Measurements from ENCODE around the gene C6orf136.

Gene C6orf136

GRCh38 chr6:30684386-30685156 lies 37.6 kb downstream of the C6orf136 start:
- H3K4me3 ChIP-seq (ENCODE audit: low read depth in 1 of 2, low read length in 1 of 2): peak overlapping the region; percentile 95 to 100
- TF ChIP-seq, protein P1, sequence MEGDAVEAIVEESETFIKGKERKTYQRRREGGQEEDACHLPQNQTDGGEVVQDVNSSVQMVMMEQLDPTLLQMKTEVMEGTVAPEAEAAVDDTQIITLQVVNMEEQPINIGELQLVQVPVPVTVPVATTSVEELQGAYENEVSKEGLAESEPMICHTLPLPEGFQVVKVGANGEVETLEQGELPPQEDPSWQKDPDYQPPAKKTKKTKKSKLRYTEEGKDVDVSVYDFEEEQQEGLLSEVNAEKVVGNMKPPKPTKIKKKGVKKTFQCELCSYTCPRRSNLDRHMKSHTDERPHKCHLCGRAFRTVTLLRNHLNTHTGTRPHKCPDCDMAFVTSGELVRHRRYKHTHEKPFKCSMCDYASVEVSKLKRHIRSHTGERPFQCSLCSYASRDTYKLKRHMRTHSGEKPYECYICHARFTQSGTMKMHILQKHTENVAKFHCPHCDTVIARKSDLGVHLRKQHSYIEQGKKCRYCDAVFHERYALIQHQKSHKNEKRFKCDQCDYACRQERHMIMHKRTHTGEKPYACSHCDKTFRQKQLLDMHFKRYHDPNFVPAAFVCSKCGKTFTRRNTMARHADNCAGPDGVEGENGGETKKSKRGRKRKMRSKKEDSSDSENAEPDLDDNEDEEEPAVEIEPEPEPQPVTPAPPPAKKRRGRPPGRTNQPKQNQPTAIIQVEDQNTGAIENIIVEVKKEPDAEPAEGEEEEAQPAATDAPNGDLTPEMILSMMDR (IDR thresholded peaks at IDR 0.05): peak; percentile 14
- peaks cover 27% of the 10 kb centered on the region for H3K36me3 ChIP-seq
- H3K27me3 ChIP-seq: no peaks in the 10 kb centered on the region
- H3K27ac ChIP-seq: peak overlapping the region; percentile 95
- peaks cover 53 to 76% of the 10 kb centered on the region in 2 experiments for H3K4me1 ChIP-seq (ENCODE audit: control insufficient read depth in 1 of 2, insufficient read depth in 1 of 2, low read depth in 1 of 2, low read length in 1 of 2)
- no peaks in the 10 kb centered on the region for H3K9me3 ChIP-seq

DNA sequence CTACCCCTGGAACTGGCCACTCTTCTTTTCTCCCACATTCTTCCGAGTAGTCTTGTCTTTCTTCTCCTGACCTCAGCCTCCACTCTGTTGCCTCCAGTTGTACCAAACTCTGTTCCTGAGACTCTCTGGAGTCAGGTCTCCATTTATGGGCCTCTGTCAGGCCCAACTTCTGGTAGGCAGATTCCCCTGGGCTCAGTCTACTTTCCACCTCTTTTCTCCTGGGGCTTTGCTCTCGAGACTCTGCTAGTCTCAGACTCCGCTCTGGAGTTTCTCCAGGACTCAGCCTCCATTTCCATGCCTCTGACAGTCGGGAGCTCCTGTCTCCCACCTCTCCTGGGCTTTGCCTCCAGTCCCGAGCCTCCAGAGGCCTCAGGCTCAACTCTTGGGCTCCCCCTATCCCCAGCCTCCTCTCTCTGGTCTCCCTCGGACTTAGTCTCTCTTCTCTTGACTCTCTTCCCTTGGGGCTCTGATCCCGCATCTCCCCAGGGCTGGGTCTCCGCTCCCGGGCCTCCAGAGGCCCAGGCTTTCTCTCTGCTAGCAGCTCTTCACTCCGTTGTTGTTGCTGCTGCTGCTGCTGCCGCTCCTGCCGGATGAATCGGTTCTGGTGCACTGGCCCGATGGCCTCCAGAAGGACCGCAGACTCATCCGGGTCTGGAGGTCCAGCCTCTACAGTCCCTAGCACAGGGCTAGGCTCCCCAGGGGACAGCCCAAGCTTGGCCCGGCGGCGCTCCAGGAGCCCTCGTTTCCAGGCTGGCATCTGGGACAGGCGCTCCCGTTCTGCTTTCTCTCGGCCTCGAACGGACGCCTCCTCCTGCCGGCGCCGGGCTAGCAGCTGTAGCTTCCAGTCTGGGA lies 38.5 kb downstream of the C6orf136 start:
- peaks cover 53 to 76% of the 10 kb centered on the region in 2 experiments for H3K4me1 ChIP-seq (ENCODE audit: control insufficient read depth in 1 of 2, insufficient read depth in 1 of 2, low read depth in 1 of 2, low read length in 1 of 2)
- peaks cover 19% of the 10 kb centered on the region for H3K36me3 ChIP-seq
- peak overlapping the region; percentile 95 for H3K27ac ChIP-seq
- H3K4me3 ChIP-seq (ENCODE audit: low read depth in 1 of 2, low read length in 1 of 2): peak overlapping the region; percentile 95 to 100
- H3K9me3 ChIP-seq: no peaks in the 10 kb centered on the region
- H3K27me3 ChIP-seq: no peaks in the 10 kb centered on the region
- TF ChIP-seq, protein P1 (IDR thresholded peaks at IDR 0.05): no peak

GRCh38 chr6:30686009-30686907 lies 39.3 kb downstream of the C6orf136 start, which contains the start of gene PPP1R18:
Gene PPP1R18 (minus strand): TSS chr6:30686645. CDS start chr6:30686018, 627 bp downstream.
- H3K27ac ChIP-seq: peak within 1 kb of the TSS; percentile 95
- no peaks in the 10 kb centered on the region for H3K27me3 ChIP-seq
- peaks cover 53 to 76% of the 10 kb centered on the region in 2 experiments for H3K4me1 ChIP-seq (ENCODE audit: control insufficient read depth in 1 of 2, insufficient read depth in 1 of 2, low read depth in 1 of 2, low read length in 1 of 2)
- peaks cover 11% of the 10 kb centered on the region for H3K36me3 ChIP-seq
- TF ChIP-seq, protein P1 (IDR thresholded peaks at IDR 0.05): no peak
- peak within 1 kb of the TSS; percentile 95 to 100 for H3K4me3 ChIP-seq (ENCODE audit: low read depth in 1 of 2, low read length in 1 of 2)
- H3K9me3 ChIP-seq: no peaks in the 10 kb centered on the region

DNA sequence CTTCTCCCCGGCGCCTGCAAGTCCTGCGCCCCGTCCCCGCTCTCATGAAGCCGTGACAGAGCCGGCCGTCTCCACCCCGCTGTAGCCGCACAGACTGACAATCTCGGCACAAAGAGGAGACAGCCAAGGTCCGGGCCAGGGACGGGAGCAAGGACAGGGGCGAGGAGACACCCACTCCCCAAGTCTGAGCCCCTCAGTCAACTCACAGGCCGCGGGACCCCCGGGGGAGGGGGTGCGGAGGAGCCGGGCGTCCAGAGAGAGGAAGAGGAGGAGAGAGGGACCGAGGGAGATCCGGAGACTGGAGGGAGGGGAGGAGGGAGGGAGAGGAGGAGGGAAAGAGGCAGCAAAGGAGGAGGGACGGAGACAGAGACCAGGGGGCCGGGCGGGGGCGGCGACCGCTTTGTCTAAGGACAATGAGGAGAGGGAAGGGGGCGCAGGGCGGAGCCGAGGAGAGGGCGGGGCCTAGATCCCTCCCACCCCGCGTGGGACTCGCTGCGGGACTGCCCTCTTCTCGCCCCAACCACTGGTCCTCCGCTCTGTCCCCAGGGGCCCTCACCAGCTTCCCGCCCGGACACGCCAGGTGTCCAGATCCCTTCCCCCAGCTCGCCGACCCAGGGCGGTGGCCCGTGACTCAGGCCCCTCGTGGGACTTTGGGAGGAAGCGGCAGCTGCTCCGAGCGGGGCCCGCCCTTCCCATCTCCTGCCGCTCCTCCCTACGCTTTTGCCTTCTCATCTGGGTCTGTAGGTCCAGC lies 40.1 kb downstream of the C6orf136 start:
- Histone ChIP-seq H3K27ac (peak overlapping the region; percentile 95), H3K4me3 (ENCODE audit: low read depth in 1 of 2, low read length in 1 of 2) (peak overlapping the region; percentile 95 to 100), H3K4me1 (ENCODE audit: control insufficient read depth in 1 of 2, insufficient read depth in 1 of 2, low read depth in 1 of 2, low read length in 1 of 2) (peaks cover 52 to 69% of the 10 kb centered on the region in 2 experiments), H3K27me3 (no peaks in the 10 kb centered on the region), H3K36me3 (peaks cover 5% of the 10 kb centered on the region), H3K9me3 (no peaks in the 10 kb centered on the region)
- TF ChIP-seq, protein P1 (IDR thresholded peaks at IDR 0.05): no peak

Measured in neutrophil (primary cell).